ENCODE results near the gene IL37. TPM values are rescaled to one million over a fixed set of nuclear protein-coding genes. Genes with fewer than 3 reads are reported as not detected.

IL37 gene
- total and polyA plus RNA-seq, 8 donors: 0.21 to 1.1 (median 0.31) TPM; not detected in 4

DNA sequence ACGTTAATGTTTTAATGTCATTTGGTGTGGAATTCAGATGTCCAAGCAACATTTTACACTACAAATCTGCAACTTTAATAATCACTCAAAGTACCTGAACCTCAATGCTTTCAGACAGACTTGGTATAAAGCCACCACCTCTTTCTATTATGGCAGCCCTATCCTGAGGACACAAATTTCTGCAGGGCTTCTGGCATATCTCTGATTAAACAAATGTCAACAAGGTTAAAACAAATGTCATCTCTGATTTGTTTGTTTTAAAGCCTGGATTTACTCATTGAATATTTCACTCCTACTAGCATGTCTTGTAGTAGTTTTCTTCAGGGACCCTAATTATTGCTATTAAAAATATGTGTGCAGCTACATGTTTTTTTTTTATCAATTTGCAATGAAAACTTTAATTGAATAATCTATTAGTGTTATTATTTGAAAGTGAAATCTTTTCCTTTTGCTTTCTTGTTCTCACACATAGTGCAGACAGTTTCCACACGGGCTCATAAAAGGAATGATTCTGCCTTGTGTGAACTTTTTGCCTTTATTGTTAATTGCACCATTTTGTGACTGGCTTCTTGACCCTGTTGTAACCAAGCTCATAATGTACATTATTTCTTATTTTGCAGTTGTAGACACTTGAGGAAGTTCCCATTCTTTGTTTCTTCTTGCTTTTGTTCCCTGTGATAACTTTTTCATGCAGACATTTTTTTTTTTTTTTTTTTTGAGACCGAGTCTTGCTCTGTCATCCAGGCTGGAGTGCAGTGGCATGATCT, 30.1 kb downstream of the IL37 start:
- ATAC-seq (no peak), DNase-seq (no peak)
- TF ChIP-seq, protein P1, sequence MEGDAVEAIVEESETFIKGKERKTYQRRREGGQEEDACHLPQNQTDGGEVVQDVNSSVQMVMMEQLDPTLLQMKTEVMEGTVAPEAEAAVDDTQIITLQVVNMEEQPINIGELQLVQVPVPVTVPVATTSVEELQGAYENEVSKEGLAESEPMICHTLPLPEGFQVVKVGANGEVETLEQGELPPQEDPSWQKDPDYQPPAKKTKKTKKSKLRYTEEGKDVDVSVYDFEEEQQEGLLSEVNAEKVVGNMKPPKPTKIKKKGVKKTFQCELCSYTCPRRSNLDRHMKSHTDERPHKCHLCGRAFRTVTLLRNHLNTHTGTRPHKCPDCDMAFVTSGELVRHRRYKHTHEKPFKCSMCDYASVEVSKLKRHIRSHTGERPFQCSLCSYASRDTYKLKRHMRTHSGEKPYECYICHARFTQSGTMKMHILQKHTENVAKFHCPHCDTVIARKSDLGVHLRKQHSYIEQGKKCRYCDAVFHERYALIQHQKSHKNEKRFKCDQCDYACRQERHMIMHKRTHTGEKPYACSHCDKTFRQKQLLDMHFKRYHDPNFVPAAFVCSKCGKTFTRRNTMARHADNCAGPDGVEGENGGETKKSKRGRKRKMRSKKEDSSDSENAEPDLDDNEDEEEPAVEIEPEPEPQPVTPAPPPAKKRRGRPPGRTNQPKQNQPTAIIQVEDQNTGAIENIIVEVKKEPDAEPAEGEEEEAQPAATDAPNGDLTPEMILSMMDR (IDR thresholded peaks at IDR 0.05): no peak
- Histone ChIP-seq H3K4me3 (no peak overlapping the region), H3K9me3 (peaks cover 0 to 5% of the 10 kb centered on the region in 2 donors), H3K27ac (no peak overlapping the region), H3K4me1 (no peaks in the 10 kb centered on the region), H3K27me3 (no peaks in the 10 kb centered on the region), H3K36me3 (no peaks in the 10 kb centered on the region)
- intact Hi-C loops (cut with DNase I): loop anchor here in 1 of 2 donors (5.0 kb wide), 1 partner anchor 189 kb away; no protein-coding TSS in a partner anchor

DNA sequence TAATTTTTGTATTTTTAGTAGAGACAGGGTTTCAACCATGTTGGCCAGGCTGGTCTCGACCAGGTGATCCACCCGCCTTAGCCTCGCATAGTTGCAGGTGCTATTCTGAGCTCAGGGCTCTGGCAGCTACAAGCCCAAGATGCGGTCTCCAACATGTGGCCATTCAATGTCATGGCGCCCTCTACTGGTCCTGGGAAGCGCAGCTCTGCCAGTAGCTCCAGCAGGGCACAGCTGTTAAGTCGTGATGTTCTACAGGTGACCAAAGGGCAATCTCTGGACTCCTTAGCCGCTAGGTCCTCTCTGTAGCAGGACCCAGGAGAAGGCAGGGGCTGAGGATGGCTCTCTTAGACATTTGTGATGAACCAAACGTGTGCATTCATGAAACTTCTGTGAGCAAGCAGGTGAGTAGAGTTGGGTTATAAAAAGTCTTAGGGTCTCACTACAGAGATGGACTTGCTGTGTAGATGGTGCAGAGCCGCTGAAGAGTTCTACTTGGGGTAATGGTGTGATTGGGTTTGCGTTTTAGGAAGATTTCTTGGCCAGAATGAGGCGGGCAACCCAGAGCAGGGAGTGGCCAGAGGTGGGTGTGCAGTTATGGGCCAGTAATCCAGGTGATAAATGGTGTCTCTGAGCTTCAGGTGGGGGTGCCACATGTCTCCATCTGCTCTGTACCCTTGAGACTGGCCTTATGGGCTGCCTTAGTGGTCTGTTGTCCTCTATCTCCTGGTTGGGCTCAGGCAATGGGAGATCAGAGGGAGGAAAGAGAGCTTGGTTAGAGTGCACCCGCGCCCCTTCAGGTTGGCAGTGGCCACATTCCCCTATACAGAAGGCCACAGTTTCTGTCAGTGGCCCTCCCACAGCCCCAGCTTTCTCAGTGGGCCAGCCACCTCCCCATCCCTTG, 31.0 kb downstream of the IL37 start:
- ATAC-seq (peak; percentile 99), DNase-seq (peak; percentile 61 to 83 (median 82))
- Histone ChIP-seq H3K36me3 (no peaks in the 10 kb centered on the region), H3K27ac (no peak overlapping the region), H3K4me1 (no peaks in the 10 kb centered on the region), H3K4me3 (no peak overlapping the region), H3K9me3 (peaks cover 0 to 10% of the 10 kb centered on the region in 2 donors), H3K27me3 (no peaks in the 10 kb centered on the region)
- TF ChIP-seq, protein P1 (IDR thresholded peaks at IDR 0.05): peak; percentile 80 to 84
- intact Hi-C loops (cut with DNase I): loop anchor here in 1 of 2 donors (5.0 kb wide), 1 partner anchor 190 kb away; no protein-coding TSS in a partner anchor

DNA sequence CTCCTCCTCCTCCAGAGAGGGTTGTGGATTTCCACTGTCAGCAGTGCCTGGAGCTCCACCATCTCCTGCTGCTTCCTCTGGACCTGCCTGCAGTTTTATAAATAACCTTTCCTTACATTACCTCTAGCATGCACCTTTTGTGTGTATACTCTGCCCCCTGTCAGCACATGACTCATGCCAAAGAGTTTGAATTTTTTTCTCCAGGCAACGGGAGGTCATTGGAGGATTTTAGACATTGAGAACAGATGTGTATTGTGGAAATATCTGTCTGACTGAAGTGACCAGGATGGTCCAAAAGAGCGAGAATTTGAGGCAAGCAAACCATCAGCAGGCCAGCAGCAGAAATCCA, 31.7 kb downstream of the IL37 start:
- Histone ChIP-seq H3K27me3 (peaks cover 0 to 4% of the 10 kb centered on the region in 2 donors), H3K9me3 (peaks cover 0 to 16% of the 10 kb centered on the region in 2 donors), H3K27ac (no peak overlapping the region), H3K4me3 (no peak overlapping the region), H3K4me1 (no peaks in the 10 kb centered on the region), H3K36me3 (no peaks in the 10 kb centered on the region)
- ATAC-seq: no peak
- intact Hi-C loops (cut with DNase I): loop anchor here in 1 of 2 donors (5.0 kb wide), 1 partner anchor 190 kb away; no protein-coding TSS in a partner anchor
- no peak for DNase-seq
- TF ChIP-seq, protein P1 (IDR thresholded peaks at IDR 0.05): no peak

DNA sequence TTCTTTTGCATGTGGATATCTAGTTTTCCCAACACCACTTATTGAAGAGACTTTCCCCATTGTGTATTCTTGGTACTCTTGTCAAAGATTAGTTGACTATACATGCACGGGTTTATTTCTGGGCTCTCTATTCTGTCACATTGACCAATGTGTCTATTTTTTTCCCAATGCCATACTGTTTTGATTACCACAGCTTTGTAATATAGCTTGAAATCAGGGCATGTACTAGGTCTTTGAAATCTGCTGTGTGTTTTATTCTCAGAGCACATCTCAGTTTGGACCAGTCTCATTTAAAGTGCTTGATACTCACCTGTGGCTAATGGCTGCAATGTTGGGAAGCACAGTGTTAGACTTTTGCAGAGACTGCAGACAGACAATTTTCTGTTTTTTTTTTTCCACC, 34.0 kb downstream of the IL37 start:
- no peaks in the 10 kb centered on the region for H3K4me1 ChIP-seq
- H3K4me3 ChIP-seq: no peak overlapping the region
- peaks cover 0 to 16% of the 10 kb centered on the region in 2 donors for H3K9me3 ChIP-seq
- H3K27ac ChIP-seq: no peak overlapping the region
- peaks cover 0 to 8% of the 10 kb centered on the region in 2 donors for H3K27me3 ChIP-seq
- intact Hi-C loops (cut with DNase I): loop anchor here in 1 of 2 donors (5.0 kb wide), 1 partner anchor 193 kb away; no protein-coding TSS in a partner anchor
- no peaks in the 10 kb centered on the region for H3K36me3 ChIP-seq
- TF ChIP-seq, protein P1 (IDR thresholded peaks at IDR 0.05): no peak
- ATAC-seq: no peak
- DNase-seq: no peak

- H3K27ac ChIP-seq: no peak overlapping the region
- H3K9me3 ChIP-seq: peaks cover 0 to 16% of the 10 kb centered on the region in 2 donors
- peaks cover 0 to 10% of the 10 kb centered on the region in 2 donors for H3K27me3 ChIP-seq
- H3K36me3 ChIP-seq: no peaks in the 10 kb centered on the region
- no peak for DNase-seq
- TF ChIP-seq, protein P1 (IDR thresholded peaks at IDR 0.05): no peak
- H3K4me3 ChIP-seq: no peak overlapping the region
- intact Hi-C loops (cut with DNase I): no loop called here
- no peaks in the 10 kb centered on the region for H3K4me1 ChIP-seq
- no peak for ATAC-seq
Observed at GRCh38 chr2:112946086-112946485, 35.1 kb downstream of the IL37 start.

All from left lung (tissue), 10 donors.